Measurements from ENCODE around the gene COL26A1.

DNA sequence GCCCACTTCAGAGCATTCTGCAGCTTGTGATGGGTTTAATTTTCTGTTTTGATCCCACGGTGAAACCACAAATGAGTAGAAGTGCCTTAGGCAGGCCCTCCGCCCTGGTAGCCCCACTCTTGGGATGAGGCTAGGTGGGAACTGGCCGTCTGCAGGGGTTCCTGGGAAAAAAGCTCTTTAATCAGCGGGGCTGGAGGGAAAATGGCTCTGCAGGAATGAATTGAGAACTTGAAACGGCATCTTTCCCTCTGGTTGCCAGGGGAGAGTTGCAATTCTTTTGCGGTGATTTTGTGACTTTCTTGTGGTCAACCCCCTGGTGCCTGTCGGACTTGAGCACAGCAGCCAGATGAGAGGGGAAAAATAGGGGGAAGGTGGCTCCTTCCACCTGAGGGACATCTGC is 32.7 kb downstream of the COL26A1 start:
- TF ChIP-seq POLR2A (IDR thresholded peaks at IDR 0.05; ENCODE audit: low read length), result no peak
- TF ChIP-seq GATA1 (IDR thresholded peaks at IDR 0.05; ENCODE audit: low read depth, low read length), result no peak
